ENCODE measurements around the gene PLOD2. TPM values are rescaled to one million over a fixed set of nuclear protein-coding genes. Genes with fewer than 3 reads are reported as not detected.

PLOD2 gene
- total and polyA plus RNA-seq, 2 of the 4 experiments (the other 2 are of a cell fraction), result 84.0 to 117 TPM

GRCh38 chr3:146036281-146036680 lies 124.7 kb downstream of the PLOD2 start:
- ATAC-seq (ENCODE audit: low read depth), result no peak
- Histone ChIP-seq H4K20me1 (ENCODE audit: insufficient read depth, low read length) (no peaks in the 10 kb centered on the region), H2AK9ac (replicated peaks; ENCODE audit: low read depth, low read length, poor library complexity) (no peak overlapping the region), H3K27ac (ENCODE audit: insufficient read depth, low read length) (no peak overlapping the region), H2BK20ac (ENCODE audit: low read depth, low read length) (no peak overlapping the region), H3K36me3 (ENCODE audit: control insufficient read depth, insufficient read depth, low read length) (no peaks in the 10 kb centered on the region), H3K14ac (replicated peaks; ENCODE audit: low read depth, low read length) (no peak overlapping the region), H4K91ac (ENCODE audit: insufficient read depth, low read depth, low read length) (no peak overlapping the region), H3K4ac (ENCODE audit: low read depth, low read length) (no peak overlapping the region), H3K79me1 (ENCODE audit: low read depth in 1 of 2, low read length in 2 of 2) (no peaks in the 10 kb centered on the region), H3K4me1 (ENCODE audit: control insufficient read depth, insufficient read depth, low read length) (no peaks in the 10 kb centered on the region), H2BK120ac (ENCODE audit: low read depth, low read length) (no peak overlapping the region), H2AK5ac (ENCODE audit: low read depth, low read length) (no peak overlapping the region), H2BK5ac (ENCODE audit: low read depth, low read length, poor library complexity, severe bottlenecking) (no peak overlapping the region), H4K8ac (ENCODE audit: low read depth in 2 of 2, low read length in 2 of 2) (no peak overlapping the region), H3K18ac (ENCODE audit: low read depth, low read length) (no peak overlapping the region), H3K4me3 (ENCODE audit: insufficient read depth, low read depth, low read length) (no peak overlapping the region), H3K9ac (ENCODE audit: low read depth, low read length) (no peak overlapping the region), H3K9me3 (ENCODE audit: control insufficient read depth, insufficient read depth, low read length) (no peaks in the 10 kb centered on the region), H2BK15ac (ENCODE audit: low read depth, low read length) (no peak overlapping the region), H3K56ac (ENCODE audit: extremely low read depth, insufficient read depth, low read length) (no peak overlapping the region), H3K9me1 (ENCODE audit: insufficient read depth, low read length) (no peaks in the 10 kb centered on the region), H3K27me3 (ENCODE audit: control insufficient read depth, insufficient read depth, low read length) (no peaks in the 10 kb centered on the region), H3K4me2 (ENCODE audit: low read depth, low read length) (no peak overlapping the region), H4K5ac (ENCODE audit: low read depth, low read length) (no peak overlapping the region), H3K23ac (ENCODE audit: low read depth, low read length) (no peak overlapping the region), H2AFZ (replicated peaks; ENCODE audit: low read length, poor library complexity) (no peak overlapping the region)
- intact Hi-C loops (cut with micrococcal nuclease) (no loop called here), in situ Hi-C loops (cut with MboI; ENCODE audit: low sequenced_read_pairs) (no loop called here), dilution Hi-C loops (cut with HindIII; ENCODE audit: low sequenced_read_pairs, unreplicated experiment) (no loop called here)
- ChIA-PET CTCF (no interaction called here), POLR2A (ENCODE audit: unreplicated experiment) (no interaction called here)
- WGBS, 2 experiments (ENCODE audit: extremely low coverage in 2 of 2, insufficient read length in 1 of 2), result no CpG with 5 or more reads among the region's 1 CpG
- DNase-seq, result no peak
- no TSS peak for BruUV-seq (replicated peaks)
- TF ChIP-seq, protein P1, sequence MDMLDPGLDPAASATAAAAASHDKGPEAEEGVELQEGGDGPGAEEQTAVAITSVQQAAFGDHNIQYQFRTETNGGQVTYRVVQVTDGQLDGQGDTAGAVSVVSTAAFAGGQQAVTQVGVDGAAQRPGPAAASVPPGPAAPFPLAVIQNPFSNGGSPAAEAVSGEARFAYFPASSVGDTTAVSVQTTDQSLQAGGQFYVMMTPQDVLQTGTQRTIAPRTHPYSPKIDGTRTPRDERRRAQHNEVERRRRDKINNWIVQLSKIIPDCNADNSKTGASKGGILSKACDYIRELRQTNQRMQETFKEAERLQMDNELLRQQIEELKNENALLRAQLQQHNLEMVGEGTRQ (IDR thresholded peaks at IDR 0.05; ENCODE audit: low read depth, low read length), result no peak
- TF ChIP-seq RFX5 (IDR thresholded peaks at IDR 0.05; ENCODE audit: low read depth, low read length) (no peak), SMC3 (IDR thresholded peaks at IDR 0.05; ENCODE audit: low read depth, low read length) (no peak), RAD21 (IDR thresholded peaks at IDR 0.05; ENCODE audit: low read length) (no peak), ELK1 (IDR thresholded peaks at IDR 0.05; ENCODE audit: borderline replicate concordance, low read depth, low read length) (no peak), NFE2L2 (IDR thresholded peaks at IDR 0.05; ENCODE audit: low read depth, low read length) (no peak), RCOR1 (IDR thresholded peaks at IDR 0.05; ENCODE audit: insufficient replicate concordance, low read length) (no peak), CHD1 (IDR thresholded peaks at IDR 0.05; ENCODE audit: low read depth, low read length) (no peak), POLR2A (IDR thresholded peaks at IDR 0.05; ENCODE audit: low read depth, low read length) (no peak), MXI1 (IDR thresholded peaks at IDR 0.05; ENCODE audit: borderline replicate concordance, low read depth, low read length) (no peak), BHLHE40 (IDR thresholded peaks at IDR 0.05; ENCODE audit: low read depth, low read length) (no peak), FOS (IDR thresholded peaks at IDR 0.05; ENCODE audit: low read depth, low read length) (no peak), MAZ (IDR thresholded peaks at IDR 0.05; ENCODE audit: borderline replicate concordance, low read depth, low read length) (no peak), CEBPB (IDR thresholded peaks at IDR 0.05; ENCODE audit: low read depth, low read length) (no peak), MAFK (IDR thresholded peaks at IDR 0.05; ENCODE audit: low read depth, low read length) (no peak)
- TF ChIP-seq, protein P2, sequence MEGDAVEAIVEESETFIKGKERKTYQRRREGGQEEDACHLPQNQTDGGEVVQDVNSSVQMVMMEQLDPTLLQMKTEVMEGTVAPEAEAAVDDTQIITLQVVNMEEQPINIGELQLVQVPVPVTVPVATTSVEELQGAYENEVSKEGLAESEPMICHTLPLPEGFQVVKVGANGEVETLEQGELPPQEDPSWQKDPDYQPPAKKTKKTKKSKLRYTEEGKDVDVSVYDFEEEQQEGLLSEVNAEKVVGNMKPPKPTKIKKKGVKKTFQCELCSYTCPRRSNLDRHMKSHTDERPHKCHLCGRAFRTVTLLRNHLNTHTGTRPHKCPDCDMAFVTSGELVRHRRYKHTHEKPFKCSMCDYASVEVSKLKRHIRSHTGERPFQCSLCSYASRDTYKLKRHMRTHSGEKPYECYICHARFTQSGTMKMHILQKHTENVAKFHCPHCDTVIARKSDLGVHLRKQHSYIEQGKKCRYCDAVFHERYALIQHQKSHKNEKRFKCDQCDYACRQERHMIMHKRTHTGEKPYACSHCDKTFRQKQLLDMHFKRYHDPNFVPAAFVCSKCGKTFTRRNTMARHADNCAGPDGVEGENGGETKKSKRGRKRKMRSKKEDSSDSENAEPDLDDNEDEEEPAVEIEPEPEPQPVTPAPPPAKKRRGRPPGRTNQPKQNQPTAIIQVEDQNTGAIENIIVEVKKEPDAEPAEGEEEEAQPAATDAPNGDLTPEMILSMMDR (conservative IDR thresholded peaks at IDR 0.05; ENCODE audit: low read depth, low read length), result no peak

Data from IMR-90 (cell line).